ENCODE results near the gene ACAP3. TPM values are rescaled to one million over a fixed set of nuclear protein-coding genes. Genes with fewer than 3 reads are reported as not detected.

The ACAP3 gene
- total RNA-seq, 1 donor from 2014 or later = 50.6 TPM

DNA sequence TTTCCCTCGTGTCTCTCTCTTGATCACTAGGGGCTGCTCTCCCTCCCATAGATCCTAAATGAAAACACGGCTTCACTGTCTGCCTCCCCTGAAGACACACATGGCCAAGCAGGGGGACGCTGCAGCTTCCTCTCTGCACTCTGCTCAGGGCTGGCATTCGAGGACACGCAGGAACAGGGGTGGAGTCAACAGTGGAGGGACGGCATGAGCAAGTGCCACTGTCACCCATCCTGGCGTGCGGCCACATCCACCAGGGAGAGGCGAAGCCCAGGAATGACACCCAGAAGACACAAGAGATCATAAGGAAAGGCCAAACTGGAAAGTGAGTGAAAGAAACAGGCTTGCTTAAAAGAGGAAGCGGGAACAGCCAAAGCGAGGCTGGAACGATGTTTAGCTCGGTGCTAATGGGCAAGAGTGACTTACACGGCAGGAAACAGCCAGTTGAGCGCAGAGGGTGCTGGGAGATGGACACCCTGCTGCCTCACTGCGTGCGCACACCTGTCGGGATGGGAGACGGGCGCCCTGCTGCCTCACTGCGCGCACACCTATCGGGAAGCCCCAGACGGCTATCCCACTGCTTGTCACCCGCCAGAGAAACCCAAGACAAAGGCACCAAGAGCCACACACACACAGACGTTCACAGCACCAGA lies 47.7 kb downstream of the ACAP3 start:
- no peak overlapping the region for H3K27ac ChIP-seq
- ATAC-seq (no peak), DNase-seq (no peak)
- TF ChIP-seq, protein P1, sequence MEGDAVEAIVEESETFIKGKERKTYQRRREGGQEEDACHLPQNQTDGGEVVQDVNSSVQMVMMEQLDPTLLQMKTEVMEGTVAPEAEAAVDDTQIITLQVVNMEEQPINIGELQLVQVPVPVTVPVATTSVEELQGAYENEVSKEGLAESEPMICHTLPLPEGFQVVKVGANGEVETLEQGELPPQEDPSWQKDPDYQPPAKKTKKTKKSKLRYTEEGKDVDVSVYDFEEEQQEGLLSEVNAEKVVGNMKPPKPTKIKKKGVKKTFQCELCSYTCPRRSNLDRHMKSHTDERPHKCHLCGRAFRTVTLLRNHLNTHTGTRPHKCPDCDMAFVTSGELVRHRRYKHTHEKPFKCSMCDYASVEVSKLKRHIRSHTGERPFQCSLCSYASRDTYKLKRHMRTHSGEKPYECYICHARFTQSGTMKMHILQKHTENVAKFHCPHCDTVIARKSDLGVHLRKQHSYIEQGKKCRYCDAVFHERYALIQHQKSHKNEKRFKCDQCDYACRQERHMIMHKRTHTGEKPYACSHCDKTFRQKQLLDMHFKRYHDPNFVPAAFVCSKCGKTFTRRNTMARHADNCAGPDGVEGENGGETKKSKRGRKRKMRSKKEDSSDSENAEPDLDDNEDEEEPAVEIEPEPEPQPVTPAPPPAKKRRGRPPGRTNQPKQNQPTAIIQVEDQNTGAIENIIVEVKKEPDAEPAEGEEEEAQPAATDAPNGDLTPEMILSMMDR (IDR thresholded peaks at IDR 0.05) = no peak
- H3K4me1 ChIP-seq = peaks cover 16% of the 10 kb centered on the region
- no peaks in the 10 kb centered on the region for H3K9me3 ChIP-seq
- no peaks in the 10 kb centered on the region for H3K27me3 ChIP-seq (ENCODE audit: low read depth)
- H3K4me3 ChIP-seq = no peak overlapping the region
- intact Hi-C loops (cut with DNase I) = no loop called here
- H3K36me3 ChIP-seq = peaks cover 85% of the 10 kb centered on the region

DNA sequence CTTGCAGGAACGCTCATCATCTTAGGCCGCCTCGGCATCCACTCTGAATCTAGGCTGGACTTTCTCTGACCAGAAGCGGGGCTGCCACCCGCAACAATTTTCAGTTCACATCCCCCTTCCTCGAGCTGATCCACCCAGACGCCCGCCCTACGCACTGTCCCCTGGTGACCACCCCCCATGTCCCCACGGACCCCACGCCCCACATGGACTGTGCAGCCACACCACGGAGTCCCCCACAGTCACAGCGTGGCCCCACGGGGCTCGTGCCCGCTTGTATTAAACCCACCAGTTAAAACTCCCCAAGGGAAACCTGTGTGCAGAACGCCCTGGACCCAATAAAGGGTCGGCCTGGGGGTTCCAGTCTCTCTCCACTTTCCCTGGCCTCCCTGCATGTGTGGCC lies 48.2 kb downstream of the ACAP3 start:
- Histone ChIP-seq H3K27ac (no peak overlapping the region), H3K9me3 (no peaks in the 10 kb centered on the region), H3K4me3 (no peak overlapping the region), H3K27me3 (ENCODE audit: low read depth) (no peaks in the 10 kb centered on the region), H3K4me1 (peaks cover 16% of the 10 kb centered on the region), H3K36me3 (peaks cover 85% of the 10 kb centered on the region)
- TF ChIP-seq, protein P1 (IDR thresholded peaks at IDR 0.05) = no peak
- intact Hi-C loops (cut with DNase I) = no loop called here
- ATAC-seq = no peak
- DNase-seq = no peak

DNA sequence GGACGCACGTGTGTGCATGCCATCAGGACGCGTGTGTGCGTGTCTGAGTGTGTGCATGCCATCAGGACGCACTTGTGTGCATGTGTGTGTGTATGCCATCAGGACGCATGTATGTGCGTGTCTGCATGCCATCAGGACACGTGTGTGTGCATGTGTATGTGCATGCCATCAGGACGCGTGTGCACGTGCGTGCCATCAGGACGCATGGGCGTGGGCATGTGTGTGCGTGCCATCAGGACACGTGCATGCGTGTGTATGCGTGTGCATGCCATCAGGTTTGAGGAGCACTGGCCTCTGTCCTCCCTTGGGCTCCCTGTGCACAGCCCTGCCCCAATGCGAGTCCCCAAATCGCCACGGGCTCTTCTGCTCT lies 48.6 kb downstream of the ACAP3 start:
- H3K36me3 ChIP-seq = peaks cover 85% of the 10 kb centered on the region
- H3K9me3 ChIP-seq = no peaks in the 10 kb centered on the region
- ATAC-seq (no peak), DNase-seq (no peak)
- H3K4me1 ChIP-seq = peaks cover 16% of the 10 kb centered on the region
- H3K27me3 ChIP-seq (ENCODE audit: low read depth) = no peaks in the 10 kb centered on the region
- TF ChIP-seq, protein P1 (IDR thresholded peaks at IDR 0.05) = no peak
- intact Hi-C loops (cut with DNase I) = no loop called here
- H3K27ac ChIP-seq = no peak overlapping the region
- H3K4me3 ChIP-seq = no peak overlapping the region

DNA sequence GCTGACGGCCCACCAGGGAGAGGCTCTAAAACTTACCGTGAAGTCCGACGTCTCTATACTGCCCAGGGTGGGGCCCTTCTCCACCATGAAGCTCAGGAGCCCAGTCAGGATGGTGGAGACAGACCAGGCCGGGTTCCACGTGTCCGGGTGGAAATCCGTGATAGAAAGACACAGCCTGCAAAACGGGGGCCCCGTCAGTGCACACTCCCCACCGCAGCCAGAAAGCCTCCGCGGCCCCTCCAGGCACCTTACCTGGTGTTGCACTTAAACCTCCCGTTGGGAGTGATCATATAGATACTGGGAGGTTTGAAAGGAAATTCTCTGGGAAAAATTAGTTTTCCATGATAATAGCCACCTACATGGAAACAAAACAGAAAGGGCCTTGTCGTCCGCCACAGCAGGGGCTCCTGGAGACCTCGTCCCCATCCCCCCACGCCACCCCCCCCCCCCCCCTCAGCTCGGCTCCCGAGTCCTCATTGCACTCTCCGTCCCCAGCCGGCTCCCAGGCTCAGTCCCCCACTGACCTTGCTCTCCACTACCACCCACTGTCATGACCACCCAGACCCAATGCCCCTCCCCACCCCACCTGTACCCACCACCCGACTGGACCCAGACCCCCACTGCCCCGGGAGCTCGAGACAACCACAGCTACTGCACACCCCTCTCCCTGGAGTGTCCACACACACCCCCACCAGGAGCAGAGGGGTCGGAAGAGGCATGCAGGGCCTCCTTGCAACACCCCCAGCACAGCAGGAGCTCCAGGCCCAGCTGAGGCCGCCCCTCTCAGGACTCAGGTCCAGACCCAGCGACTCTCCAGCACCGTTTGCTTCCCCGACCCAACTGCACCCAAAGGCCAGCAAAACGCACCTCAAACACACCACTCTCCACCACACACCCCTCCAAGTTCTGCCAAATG lies 50.5 kb downstream of the ACAP3 start:
- intact Hi-C loops (cut with DNase I) = no loop called here
- ATAC-seq (no peak), DNase-seq (no peak)
- Histone ChIP-seq H3K27ac (no peak overlapping the region), H3K4me1 (peaks cover 16% of the 10 kb centered on the region), H3K36me3 (peaks cover 83% of the 10 kb centered on the region), H3K4me3 (no peak overlapping the region), H3K9me3 (no peaks in the 10 kb centered on the region), H3K27me3 (ENCODE audit: low read depth) (no peaks in the 10 kb centered on the region)
- TF ChIP-seq, protein P1 (IDR thresholded peaks at IDR 0.05) = no peak

DNA sequence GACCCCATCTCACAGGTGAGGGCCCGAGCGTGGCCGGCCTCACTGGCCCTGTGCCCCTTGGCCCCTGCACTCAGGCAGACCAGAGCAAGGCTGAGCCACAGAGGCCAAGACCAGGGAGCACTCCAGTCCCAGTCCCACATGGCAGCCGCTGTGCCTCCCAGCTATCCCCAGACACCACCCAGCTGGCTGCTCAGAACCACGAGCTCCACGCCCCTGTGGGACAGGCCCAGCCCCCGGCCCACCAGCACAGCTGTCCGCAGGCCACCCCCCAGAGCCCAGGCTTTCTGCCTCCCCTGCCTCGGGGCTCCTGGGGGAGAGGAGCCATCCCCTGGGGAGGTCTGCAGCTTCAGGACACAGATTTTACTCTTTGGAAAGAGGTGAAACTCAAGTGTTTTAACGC lies 52.1 kb downstream of the ACAP3 start:
- TF ChIP-seq, protein P1 (IDR thresholded peaks at IDR 0.05) = no peak
- no peaks in the 10 kb centered on the region for H3K9me3 ChIP-seq
- DNase-seq = no peak
- peaks cover 5% of the 10 kb centered on the region for H3K4me1 ChIP-seq
- H3K4me3 ChIP-seq = no peak overlapping the region
- ATAC-seq = no peak
- H3K36me3 ChIP-seq = peaks cover 67% of the 10 kb centered on the region
- no peaks in the 10 kb centered on the region for H3K27me3 ChIP-seq (ENCODE audit: low read depth)
- H3K27ac ChIP-seq = no peak overlapping the region
- intact Hi-C loops (cut with DNase I) = no loop called here

Measured in lower lobe of right lung (tissue), 2 donors.